H1 (cell line): Measurements from ENCODE around the gene SSUH2. TPM values are rescaled to one million over a fixed set of nuclear protein-coding genes. Genes with fewer than 3 reads are reported as not detected.

ENCODE experiments used
- EGR1 ChIP-seq: IDR thresholded peaks from 2 replicates; pipeline ENCODE4 v1.6.1; 2011; ENCODE audit warnings: low read depth, low read length, borderline replicate concordance
- EP300 ChIP-seq, 2 experiments: IDR thresholded peaks; 1 replicate in 1 of 2; 2 replicates in 1 of 2; pipeline ENCODE4 v1.6.1; 2011 to 2012; ENCODE audit warnings: low read depth in 2 of 2, low read length in 2 of 2, mild to moderate bottlenecking in 2 of 2, borderline replicate concordance in 1 of 2, inconsistent platforms in 1 of 2, moderate library complexity in 1 of 2
- POU5F1 ChIP-seq: IDR thresholded peaks from 2 replicates; pipeline ENCODE4 v1.6.1; 2011; ENCODE audit warnings: low read depth, mild to moderate bottlenecking, low read length, moderate library complexity
- RBBP5 ChIP-seq: IDR thresholded peaks from 2 replicates; pipeline ENCODE4 v1.7.1; 2012; ENCODE audit warnings: low read depth, mild to moderate bottlenecking, inconsistent platforms, low read length, moderate library complexity, borderline replicate concordance
- polyA plus RNA-seq, 7 experiments: library from polyadenylated mRNA; depleted of rRNA in 3 of 7; stranded (reverse) in 5 of 7; unstranded in 2 of 7; fragments of >200 nt in 5 of 7; fragments of 200-250 nt in 2 of 7; gene quantifications; 1 replicate in 5 of 7; 2 replicates in 1 of 7; 4 replicates in 1 of 7; pipeline versions ENCODE4 v1.2.1 to v1.2.3, GENCODE V29; 2011 to 2013; ENCODE audit warnings: missing spikeins in 2 of 7, mixed read lengths in 2 of 7
- total RNA-seq: library from RNA; stranded (reverse); fragmentation: NEBNext Ultra II Directional; extraction: Animal tissue kit (Norgen Biotek cat#: 25700); gene quantifications from 2 replicates; pipeline ENCODE4 v1.2.1, GENCODE V29; 2021

The SSUH2 gene
- total and polyA plus RNA-seq, 2 of the 8 experiments (the other 6 are each of a cell fraction or from before 2014, with no cell fraction given): 0.62 to 0.69 TPM

DNA sequence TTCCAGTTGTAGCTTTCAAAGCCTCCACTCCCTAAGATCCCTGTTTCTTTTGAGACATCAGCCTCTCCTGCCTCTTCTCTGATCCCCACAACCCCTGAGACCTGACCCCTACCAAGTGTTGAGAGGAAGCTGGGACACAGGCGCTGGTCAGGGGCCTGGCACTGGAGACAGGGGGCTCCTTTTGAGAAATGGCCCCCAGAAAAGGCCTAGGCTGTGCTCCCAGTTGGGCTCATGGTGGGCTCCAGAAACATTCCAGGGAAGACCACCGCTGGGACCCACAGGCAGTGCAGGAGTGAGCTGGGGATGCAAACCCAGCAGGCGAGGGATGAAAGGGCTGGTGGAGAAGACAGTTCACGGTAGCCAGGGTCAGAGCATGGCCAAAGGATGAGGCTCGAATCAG lies 16.6 kb downstream of the SSUH2 start (continued):
- TF ChIP-seq RBBP5: no peak
- TF ChIP-seq EGR1: no peak
- no peak for TF ChIP-seq POU5F1
- TF ChIP-seq EP300 (IDR thresholded peaks at IDR 0.05; ENCODE audit: borderline replicate concordance in 1 of 2, low read depth in 2 of 2, low read length in 2 of 2): no peak
